Hepatic stellate cell (primary cell): ENCODE results near the gene FAM3D.
"Not testable (repeated sequence)": the region's sequence is repeated elsewhere in the genome, so short reads cannot be mapped to it uniquely, and the experiment has no call there.

Experiments
- DNase-seq: peaks from one replicate; pipeline ENCODE4 v3.0.0; 2011; ENCODE audit warnings: low spot score

Gene FAM3D

DNA sequence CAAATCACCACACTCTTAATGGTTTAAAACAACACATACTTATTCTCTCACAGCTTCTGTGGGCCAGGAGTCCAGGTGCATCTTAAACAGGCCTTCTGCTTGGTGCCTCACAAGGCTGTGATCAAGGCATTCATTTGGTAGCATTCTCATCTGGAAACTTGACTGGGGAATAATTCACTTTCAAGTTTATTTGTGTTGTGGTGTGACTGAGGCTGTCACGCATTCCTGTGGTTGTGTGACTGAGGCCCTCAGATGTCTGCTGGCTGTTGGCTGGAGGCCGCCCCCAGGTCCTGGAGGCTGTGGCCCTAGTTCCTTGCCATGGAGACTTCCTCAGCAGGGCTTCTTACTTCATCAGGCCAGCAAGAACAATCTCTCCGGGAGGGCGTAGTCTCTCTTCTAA is 16.9 kb upstream of the FAM3D start:
- DNase-seq = peak; percentile 29

DNA sequence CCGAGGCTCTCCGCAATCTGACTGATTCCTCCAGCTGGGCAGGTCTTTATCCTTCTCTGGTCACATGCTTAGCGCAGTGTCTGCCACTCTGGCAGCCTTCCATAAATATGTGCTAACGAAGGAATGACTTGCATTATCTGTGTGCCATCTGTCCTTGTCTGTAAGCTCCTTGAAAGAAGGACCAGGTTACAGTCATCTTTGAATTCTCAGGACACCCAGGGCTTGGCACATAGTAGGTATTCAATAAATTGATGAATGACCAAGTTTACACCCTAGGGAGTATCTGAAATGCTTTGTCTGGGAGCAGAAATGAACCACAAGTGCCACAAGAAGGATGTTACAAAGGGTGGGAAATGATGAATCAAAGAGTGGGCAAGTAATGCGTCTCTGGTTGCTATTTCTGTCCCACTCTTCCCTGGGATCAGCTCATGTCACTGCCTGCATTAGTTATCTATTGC is 16.5 kb upstream of the FAM3D start:
- no peak for DNase-seq

DNA sequence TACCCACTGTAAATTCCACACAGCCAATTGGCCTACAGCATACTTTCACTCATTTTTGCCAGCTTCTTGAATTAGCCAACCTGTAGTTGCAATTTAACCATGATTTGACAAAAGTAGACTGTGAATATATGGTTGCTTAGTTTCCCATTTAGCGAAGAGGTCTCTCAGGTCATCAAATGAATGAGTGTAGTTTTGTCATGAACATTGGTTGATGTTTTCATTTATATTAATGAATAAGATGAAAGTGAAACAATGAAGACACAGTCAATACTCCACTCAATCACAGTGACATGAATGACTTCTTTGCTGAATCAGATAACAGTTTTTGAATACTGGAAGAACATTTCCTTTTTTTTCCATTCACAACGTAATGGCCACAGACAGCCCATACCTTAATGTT is 15.3 kb upstream of the FAM3D start:
- DNase-seq = no peak

DNA sequence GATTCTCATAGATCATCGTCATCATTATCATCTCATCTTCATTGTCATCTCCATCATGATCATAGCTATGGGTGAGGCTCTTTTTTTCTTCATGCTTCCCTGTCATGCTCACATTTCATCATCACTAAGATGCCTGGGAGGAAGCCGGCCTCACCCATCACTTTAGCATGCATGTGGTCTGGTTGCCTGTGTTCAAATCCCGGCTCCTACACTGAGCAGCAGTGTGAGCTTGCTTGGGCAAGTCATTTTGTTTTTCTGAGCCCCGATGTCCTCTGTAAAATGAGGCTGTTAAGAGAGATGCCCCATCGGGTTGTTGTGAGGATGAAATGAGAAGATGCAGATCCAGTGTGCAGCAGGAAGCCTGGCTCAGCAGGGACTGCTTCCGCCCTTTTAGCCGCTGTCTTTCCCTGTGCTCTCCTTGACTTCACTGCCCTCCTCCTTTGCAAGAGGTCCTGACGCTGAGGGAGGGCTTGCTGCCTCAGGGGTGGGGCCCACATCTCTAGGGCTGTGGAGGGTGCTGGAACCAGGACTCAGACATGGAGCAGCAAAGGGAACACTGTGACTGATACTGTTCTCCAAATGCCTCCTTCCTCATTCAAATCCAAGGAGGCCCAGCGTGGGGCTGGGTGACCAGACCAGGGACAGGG is 14.4 kb upstream of the FAM3D start:
- DNase-seq = no peak

DNA sequence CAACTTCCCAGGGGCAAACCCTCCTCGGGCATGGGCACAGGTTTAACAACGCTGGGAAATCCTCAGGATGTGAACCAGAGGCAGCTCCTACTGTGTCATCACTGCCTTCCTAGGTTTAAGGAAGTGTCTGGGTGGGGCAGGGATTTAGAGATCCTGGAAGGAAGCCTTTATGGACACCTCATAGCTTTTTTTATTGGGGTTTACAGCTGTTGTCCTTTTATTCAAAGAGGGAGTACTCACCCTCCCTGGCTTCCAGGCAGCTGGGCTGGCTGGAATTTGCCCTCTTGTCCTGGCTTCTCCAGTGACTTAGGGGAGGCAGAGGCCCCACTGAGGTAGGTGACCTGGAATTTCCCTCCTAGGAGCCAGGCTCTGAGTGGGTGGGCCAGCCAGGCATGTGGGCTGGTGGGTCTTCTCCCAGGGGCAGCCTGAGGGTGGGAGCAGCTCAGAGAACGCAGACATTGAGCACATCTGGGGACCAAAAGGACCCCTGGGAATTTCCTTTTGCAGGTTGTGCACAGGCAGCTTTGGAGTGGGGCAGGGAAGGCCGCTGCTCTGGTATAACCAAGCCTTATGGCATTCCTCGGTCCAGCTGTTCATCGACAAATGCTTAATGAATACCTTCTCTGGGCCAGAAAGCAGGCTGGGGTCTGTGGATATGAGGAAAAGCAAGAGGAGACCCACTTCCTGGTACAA is 13.5 kb upstream of the FAM3D start:
- no peak for DNase-seq

DNA sequence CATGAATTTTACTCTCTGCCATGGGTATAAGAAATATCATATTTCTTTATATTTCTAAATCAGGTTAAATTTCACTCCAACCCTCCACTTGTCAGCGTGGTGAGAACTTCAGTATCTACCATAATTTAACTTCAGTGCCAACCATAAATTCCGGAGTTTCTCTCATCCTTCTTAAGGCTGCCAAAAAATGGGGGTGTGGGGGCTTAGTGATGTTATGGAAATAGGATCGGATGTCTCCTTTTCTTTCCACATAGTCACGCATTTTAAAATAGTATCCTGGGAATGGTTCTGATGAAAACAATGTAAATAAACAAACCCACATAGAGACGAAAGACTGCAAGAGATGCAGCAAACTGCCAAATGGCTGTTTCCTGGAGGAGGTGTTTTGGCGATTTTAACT is 12.9 kb upstream of the FAM3D start:
- no peak for DNase-seq

DNA sequence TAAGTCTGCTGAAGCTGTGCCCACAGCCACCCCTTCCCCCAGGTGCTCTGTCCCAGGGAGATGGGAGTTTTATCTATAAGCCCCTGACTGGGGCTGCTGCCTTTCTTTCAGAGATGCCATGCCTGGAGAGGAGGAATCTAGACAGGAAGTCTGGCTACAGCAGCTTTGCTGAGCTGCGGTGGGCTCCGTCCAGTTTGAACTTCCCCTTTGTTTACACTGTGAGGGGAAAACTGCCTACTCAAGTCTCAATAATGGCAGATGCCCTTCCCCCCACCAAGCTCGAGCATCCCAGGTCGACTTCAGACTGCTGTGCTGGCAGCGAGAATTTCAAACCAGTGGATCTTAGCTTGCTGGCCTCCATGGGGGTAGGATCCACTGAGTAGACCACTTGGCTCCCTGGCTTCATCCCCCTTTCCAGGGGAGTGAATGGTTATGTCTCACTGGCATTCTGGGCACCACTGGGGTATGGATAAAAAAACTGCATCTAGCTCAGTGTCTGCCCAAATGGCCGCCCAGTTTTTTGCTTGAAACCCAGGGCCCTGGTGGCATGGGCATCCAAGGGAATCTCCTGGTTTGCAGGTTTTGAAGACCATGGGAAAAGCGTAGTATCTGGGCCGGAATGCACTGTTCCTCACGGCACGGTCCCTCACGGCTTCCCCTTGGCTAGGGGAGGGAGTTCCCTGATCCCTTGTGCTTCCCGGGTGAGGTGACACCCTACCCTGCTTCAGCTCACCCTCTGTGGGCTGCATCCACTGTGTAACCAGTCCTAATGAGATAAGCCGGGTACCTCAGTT is 11.8 kb upstream of the FAM3D start:
- DNase-seq = not testable (repeated sequence)

DNA sequence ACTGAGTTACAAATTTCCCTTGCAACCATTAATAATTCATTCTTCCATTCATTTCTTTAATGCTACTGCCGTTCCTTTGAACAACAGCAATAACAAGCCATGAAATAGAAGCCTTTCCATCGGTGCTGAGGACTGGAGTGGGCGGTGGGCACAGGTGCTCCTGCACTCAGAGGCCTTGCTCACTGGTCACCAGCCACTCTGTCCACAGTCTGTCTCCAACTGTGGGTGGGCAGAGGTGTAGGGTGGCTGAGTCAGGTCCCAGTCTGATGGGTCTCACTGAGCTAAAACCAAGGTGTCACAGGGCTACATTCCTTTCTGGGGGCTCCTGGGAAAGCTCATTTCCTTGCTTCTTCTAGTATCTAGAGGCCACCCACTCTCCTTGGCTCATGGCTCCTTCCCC is 6.3 kb upstream of the FAM3D start:
- no peak for DNase-seq

DNA sequence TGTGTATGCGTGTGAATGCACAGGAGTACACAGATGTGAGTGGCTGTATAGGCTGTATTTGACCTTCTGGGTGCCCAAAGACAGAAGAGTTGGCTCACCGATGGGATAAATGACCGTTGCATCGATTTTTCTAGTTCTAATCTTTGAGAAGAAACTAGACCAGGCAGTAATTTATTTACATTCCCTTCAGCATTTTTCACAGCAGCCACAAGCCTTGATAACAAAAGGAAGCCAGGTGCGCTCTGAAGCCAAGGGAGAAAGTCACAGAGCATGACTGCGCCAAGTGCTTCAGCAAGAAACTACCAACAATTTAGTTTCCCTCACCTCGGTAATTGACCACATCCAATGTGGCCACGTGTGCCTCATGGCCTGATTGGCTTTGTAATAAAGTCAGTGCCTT is 5.9 kb upstream of the FAM3D start:
- DNase-seq = no peak

DNA sequence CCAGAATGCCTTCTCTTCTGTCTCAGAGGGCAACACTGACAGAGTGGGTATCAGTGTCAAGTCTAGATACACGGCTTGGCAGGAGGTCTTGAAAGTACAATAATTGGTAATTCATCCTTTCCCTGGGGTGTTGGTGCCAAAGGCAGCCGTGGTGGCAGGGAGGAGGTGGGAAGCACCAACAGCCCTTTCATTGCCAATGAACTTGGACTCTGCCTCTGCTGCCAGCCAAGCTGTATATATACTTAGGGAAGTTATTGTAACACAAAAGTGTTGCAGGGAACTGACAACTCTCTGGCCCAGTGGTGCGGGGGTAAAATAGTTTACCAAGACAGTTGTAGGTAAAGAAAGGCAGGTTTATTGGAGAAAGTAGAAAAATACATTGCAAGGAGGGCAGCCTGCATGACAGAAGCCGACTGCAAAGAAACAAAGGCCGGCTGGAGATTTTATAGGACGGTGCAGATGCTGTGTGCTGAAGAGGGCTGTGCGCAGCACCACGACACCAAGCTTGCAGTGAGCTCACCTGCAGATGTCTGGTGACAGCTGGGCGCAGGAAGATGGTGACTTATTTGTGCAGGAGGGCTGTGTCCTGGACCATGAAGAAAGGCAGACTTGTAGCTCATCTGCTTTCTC is 4.0 kb upstream of the FAM3D start:
- DNase-seq = no peak

DNA sequence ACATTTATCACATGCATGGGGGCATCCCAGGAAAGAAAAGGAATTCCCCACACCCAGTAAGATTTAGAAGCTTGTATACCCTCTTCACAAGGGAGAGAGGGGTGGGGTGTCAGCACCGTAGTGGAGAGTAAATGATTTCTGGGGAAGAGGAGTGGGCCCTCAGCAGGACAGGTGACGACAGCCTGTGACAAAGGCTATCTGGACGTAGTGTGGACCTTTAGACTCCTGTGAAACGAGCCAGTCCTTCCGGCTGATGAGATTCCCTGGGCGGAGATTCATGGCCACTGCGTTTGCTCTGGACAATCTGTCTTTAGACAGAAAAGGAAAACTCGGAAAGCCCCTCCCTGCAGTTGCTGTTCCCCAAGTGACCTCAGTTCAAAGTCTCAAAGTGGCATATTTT is 1.7 kb upstream of the FAM3D start:
- DNase-seq = no peak

DNA sequence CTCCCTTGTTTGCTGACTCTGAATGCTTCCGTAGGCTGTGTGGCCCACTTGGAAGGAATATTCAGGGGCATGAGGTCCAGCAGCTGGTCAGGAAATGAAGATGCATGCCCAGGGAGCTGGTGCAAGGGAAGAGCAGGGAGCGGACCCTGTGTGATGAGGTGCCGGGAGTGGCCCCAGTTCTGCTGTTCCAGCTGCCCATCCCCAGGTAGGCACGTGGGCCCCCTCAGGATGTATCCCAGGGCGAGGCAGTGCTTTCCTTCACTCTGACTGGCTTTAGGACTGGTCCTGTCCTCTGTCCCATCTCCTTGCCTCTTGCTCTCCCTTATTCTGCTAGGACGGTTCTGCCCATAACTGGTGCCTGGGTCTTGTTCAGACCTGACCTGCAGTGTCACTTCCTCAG is 1.1 kb upstream of the FAM3D start:
- DNase-seq = no peak

DNA sequence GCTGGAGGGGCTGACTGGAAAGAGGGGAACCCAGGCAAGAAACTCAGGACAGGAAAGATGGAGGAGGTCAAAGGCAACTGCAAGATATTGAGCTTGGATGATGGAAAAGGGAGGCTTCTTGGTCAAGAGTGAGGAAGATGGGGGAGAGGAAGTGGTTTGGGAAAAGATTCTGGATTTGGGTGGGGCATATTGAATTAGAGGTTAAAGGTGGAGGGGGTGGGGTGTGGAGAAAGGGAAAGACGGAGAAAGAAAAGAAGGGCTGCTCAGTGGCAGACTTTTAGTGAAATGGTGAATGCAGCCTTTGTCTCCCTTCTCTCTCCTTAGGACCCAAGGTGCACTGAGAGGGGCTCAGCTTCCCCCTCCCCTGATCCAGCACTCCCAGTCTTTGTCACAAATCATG is 655 bp upstream of the FAM3D start:
- no peak for DNase-seq

DNA sequence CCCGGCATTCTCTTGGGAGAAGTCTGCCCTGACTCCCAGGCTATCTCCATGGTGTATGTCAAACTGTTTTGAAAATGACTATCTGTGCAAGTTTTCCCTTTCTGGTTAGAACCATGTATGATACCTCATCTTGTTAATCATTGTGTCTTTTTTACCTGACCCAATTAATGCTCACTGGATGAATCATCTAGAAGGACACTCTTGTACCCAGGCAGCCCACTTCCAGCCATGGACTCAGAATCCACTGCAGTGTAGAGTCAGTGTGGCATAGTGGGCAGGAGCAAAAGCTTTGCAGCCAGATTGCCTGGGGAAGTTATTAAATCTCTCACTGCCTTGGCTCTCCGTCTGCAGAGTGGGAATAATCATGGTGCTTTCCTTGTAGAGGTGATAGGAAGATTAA is 1.2 kb downstream of the FAM3D start:
- DNase-seq = no peak

DNA sequence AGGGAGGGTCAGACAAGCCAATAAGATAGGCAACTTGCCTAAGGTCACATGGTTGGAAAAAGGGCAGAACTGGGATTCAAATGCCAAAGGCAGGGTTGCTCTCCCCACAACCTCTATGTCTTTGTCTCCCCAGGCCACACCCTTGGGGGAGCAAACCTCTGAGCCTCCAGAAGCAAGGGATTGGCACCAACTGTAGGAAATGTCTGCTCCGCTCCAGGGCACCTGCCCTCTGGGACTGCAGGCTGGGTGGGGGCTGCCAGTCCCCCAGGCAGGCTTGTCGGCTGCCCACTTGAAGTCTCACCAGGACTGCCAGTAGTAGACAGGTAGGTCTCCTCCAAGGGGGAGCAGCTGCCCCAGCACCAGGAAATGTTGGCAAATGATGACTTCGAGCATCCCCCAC is 2.0 kb downstream of the FAM3D start:
- DNase-seq = no peak

DNA sequence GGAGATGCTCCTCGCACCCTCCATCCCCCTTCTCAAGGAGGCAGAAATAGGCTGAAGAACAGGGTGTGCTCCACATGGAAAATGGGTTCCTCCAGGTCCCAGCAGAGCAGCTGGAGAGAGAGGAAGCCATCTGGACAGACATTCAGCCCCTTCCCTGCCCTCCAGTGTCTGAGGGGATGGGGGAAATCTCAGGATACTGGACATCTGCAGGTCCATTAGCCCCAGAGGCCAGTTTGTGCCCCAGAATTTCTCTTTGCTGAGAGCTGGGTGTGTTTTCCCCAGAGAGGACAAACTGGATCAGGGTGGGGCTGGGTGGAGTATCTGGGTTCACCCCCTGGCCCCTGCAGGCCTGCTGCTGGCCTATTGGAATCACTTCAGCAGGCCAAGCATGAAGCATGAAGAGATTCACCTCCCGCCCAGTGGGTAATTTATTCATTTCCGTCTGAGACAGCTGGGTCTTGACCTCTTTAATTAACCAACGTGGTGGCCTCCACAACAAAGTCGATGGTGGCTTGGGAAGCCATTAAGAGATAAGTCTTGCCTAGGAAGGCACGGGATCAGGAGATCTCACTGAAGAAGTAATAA is 4.6 kb downstream of the FAM3D start:
- no peak for DNase-seq

DNA sequence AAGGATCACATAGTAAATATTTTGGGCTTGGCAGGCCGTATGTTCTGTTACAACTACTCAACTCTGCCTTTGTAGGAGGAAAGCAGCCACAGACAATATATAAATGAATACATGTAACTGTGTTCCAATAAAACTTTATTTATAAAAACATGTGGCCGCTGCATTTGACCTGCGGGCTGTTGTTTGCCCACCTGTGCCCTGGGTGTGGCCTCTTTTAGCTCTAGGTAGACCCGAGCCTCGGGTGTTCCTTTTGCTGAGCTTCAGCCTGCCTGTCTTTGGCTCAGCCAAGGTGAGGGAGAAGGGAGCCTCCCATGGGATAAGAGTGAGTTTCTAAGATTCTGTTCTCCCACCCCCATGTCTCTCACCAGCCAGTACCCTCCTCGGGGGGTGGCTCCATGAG is 5.6 kb downstream of the FAM3D start:
- DNase-seq = no peak

DNA sequence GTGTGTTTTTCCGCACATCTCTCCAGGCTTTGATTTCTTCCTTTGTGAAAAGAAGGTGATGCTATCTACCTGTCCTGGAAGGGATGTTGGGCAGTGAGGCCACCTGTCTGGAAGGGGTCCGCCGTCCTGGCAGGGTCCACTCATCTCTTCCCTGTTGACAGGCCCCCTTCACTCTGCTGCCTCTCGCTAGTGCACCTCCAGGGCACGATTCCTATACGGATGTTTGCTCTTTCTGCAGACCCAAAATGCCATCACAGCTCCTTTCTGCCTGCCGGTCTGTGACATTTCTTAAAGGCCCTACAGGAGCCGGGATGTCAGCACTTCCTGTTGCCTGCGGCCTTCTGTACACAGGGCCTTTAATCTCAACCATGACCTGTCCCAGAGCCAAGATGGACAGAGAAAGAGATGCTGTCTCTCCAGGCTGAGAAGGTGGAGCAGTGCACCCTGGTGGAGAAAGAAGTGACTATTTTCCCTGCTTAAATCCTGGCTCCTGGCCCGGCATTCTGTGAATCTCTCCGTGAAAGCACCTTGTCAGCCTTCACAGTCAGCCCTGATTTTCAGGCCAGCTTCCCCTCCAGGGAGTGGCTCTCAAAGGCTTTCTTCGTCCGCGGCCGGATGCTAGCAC is 7.4 kb downstream of the FAM3D start:
- peak; percentile 66 for DNase-seq

DNA sequence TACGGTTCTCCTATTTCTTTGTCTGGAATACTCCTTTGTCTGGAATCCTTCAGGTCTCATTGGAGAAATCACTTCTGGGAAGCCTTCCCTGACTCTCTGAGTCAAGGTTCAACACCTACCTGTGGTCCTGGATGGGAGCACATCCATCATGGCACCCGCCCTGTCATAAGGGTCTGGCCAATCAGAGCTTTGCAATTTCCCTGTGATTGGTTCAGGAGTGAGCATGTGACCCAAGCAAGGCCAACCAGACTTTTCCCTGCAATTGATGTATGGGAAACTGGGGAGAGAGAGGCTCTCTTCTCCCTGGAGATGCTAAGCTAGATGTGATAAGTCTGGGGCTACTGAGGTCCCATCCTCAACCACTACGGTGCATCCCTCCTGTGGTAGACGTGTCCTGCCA is 8.1 kb downstream of the FAM3D start:
- no peak for DNase-seq

DNA sequence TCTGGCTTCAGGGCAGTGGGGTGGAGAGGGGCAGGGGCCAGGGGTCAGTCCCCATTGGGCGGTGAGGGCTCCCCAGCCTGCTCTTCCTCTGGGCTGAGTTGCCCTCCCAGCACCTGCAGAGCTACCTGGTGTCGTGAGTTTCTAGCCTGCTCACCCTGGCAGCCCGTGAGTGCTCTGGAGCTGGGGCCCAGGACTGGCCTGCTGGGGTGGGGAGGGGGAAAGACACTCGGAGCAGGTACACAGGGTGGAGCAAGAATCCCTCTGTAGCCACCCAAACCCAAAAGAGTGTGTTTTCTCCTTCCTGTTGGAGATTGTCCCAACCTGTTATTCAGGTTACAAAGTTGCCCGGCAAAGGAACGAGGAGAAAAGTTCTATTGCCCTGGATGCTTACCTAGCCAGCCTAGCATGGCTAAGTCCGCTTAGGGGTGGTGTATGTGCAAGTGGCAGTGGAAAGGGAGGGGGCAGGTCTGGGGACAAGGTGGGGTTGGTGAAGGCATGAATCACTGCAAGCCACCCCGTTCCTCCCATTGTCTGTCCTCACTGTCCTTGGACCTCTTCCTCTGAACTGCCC is 8.9 kb downstream of the FAM3D start:
- DNase-seq = no peak

DNA sequence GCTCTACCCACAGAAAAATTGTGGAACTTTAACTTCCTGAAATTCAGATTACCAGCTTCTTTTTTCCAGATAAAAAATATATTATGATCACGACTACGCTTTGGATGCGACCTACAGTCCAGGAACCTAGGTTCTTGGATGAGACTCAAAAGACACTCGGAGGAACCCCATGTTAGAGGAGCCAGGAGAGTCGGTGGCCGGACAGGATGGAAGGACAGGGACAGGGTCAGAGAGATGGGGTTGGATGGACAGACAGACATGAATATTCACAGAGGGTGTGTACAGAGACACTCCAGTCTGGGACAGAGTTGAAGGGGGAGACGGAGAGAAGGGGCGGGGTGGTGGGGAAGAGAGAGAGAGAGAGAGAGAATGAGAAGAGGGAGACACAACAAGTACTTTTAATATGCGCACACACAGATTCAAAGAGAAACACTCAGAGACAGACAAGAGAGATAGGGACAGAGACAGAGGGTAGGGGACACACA is 9.5 kb downstream of the FAM3D start:
- DNase-seq = no peak
